Esophagus muscularis mucosa (tissue), 4 donors: ENCODE measurements around the gene ARRDC4. TPM values are rescaled to one million over a fixed set of nuclear protein-coding genes. Genes with fewer than 3 reads are reported as not detected.
A peak's percentile ranks its signal among the peaks of the same experiment; 100 is the strongest.

ENCODE experiments used
- DNase-seq: peaks from one replicate; pipeline ENCODE4 v3.0.0-alpha.2; 2017; ENCODE audit errors: extremely low spot score
- H3K27ac ChIP-seq, 4 donors: fragments of 200-600 bp; sonication (generic); replicated peaks in 1 of 4; 1 replicate in 3 of 4; 2 replicates in 1 of 4; pipeline ENCODE4 v1.5.1; 2016 to 2019; ENCODE audit warnings: mild to moderate bottlenecking in 1 of 4
- H3K27me3 ChIP-seq, 4 donors: fragments of 200-600 bp; sonication (generic); one replicate each; pipeline versions ENCODE4 v1.5.1 to v1.6.0; 2016 to 2019
- H3K36me3 ChIP-seq, 4 donors: fragments of 200-600 bp; sonication (generic); one replicate each; pipeline ENCODE4 v1.5.1; 2016 to 2019
- H3K4me1 ChIP-seq, 4 donors: fragments of 200-600 bp; sonication (generic); one replicate each; pipeline ENCODE4 v1.5.1; 2016 to 2019
- H3K4me3 ChIP-seq, 4 donors: fragments of 200-600 bp; sonication (generic); 1 replicate in 2 of 4; 2 replicates in 2 of 4; pipeline ENCODE4 v1.5.1; 2016 to 2019; ENCODE audit warnings: mild to moderate bottlenecking in 4 of 4, moderate library complexity in 1 of 4
- H3K9me3 ChIP-seq, 4 donors: fragments of 200-600 bp; sonication (generic); 1 replicate in 3 of 4; 2 replicates in 1 of 4; pipeline ENCODE4 v1.5.1; 2016 to 2019
- EP300 ChIP-seq: sonication (generic); formaldehyde crosslinking; IDR thresholded peaks from one replicate; pipeline ENCODE4 v1.6.1; 2017; ENCODE audit warnings: antibody characterized with exemption
- POLR2A ChIP-seq: fragments of 450-650 bp; IDR thresholded peaks from one replicate; pipeline ENCODE4 v1.6.1; 2017; ENCODE audit warnings: antibody characterized with exemption, moderate library complexity, mild to moderate bottlenecking, low read depth
- POLR2AphosphoS5 ChIP-seq, 2 donors: sonication (generic); formaldehyde crosslinking; IDR thresholded peaks; one replicate each; pipeline ENCODE4 v1.6.1; 2017; ENCODE audit warnings: antibody characterized with exemption in 2 of 2
- WGBS: methylation state at CpG from one replicate; pipeline ENCODE4 v1.1.5; 2018; 5-methylcytosine and 5-hydroxymethylcytosine counted together
- intact Hi-C: fragments of 100-400 bp; cut with DNase I; formaldehyde crosslinking; loops from one replicate; pipeline ENCODE4 v1.15.1; 2023
- total RNA-seq, 4 donors: library from RNA; depleted of rRNA; stranded (reverse); fragments of >200 nt; gene quantifications; one replicate each; pipeline versions ENCODE4 v1.1.0 to v1.2.1, GENCODE V29; 2016
- TF ChIP-seq, protein P1 (sequence below), 3 experiments: fragments of 200-600 bp in 2 of 3; fragments of 450-650 bp in 1 of 3; sonication (generic) in 2 of 3; IDR thresholded peaks; one replicate each; pipeline ENCODE4 v1.5.1; 2017 to 2019; ENCODE audit warnings: antibody characterized with exemption in 3 of 3, mild to moderate bottlenecking in 2 of 3, moderate library complexity in 1 of 3

The ARRDC4 gene
- total RNA-seq, 4 donors from 2014 or later, result 115 to 135 (median 128) TPM

GRCh38 chr15:97995881-97996603 lies 35.5 kb downstream of the ARRDC4 start:
- Histone ChIP-seq H3K36me3 (no peaks in the 10 kb centered on the region), H3K27ac (peak overlapping the region in 2 of 4 donors; percentile 18 to 51), H3K4me3 (no peak overlapping the region), H3K9me3 (no peaks in the 10 kb centered on the region), H3K27me3 (no peaks in the 10 kb centered on the region), H3K4me1 (peaks cover 6 to 27% (median 18%) of the 10 kb centered on the region in 4 donors)
- DNase-seq, result no peak
- no peak for TF ChIP-seq EP300
- TF ChIP-seq, protein P1, sequence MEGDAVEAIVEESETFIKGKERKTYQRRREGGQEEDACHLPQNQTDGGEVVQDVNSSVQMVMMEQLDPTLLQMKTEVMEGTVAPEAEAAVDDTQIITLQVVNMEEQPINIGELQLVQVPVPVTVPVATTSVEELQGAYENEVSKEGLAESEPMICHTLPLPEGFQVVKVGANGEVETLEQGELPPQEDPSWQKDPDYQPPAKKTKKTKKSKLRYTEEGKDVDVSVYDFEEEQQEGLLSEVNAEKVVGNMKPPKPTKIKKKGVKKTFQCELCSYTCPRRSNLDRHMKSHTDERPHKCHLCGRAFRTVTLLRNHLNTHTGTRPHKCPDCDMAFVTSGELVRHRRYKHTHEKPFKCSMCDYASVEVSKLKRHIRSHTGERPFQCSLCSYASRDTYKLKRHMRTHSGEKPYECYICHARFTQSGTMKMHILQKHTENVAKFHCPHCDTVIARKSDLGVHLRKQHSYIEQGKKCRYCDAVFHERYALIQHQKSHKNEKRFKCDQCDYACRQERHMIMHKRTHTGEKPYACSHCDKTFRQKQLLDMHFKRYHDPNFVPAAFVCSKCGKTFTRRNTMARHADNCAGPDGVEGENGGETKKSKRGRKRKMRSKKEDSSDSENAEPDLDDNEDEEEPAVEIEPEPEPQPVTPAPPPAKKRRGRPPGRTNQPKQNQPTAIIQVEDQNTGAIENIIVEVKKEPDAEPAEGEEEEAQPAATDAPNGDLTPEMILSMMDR (IDR thresholded peaks at IDR 0.05), result peak; percentile 27 to 46 (median 29)
- intact Hi-C loops, result no loop called here
- WGBS, result 39% methylated on average over 5 of the region's 5 CpGs

DNA sequence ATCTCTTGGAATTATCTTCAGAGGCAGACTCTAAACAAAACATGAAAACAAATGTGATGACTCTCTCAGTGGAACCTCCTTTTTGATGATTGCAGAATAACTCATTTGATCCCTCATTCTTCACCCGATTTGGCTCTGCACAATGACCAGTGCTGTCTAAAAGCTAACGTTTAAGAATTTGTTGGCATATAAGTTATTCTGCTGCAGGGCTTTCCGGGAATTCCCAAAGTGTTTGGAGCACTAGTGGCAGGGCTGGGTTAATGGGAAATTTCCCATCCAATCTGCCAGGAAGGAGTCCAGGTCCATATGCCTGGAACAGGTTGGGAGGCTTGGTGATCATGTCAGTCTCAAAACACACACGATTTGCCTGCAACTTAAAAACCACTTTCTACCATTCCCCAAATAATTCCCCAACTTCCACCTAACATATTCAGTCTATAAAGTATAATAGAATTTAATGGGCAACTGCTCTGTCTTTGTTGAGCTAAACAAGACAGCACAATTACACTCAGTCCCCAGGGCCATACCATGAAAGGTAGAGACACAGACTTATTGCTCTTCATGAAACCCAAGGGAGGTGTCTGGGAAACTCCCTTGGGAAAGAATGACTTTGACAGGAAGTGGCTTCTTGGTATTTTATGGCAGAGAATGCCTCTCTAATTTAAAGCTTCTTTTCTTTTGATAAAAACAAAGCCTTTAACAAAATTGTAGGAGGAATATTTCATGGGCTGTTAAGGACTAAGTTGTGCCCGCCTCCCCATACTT lies 38.0 kb downstream of the ARRDC4 start:
- intact Hi-C loops, result no loop called here
- Histone ChIP-seq H3K9me3 (no peaks in the 10 kb centered on the region), H3K36me3 (no peaks in the 10 kb centered on the region), H3K4me3 (no peak overlapping the region), H3K4me1 (peaks cover 1 to 30% (median 18%) of the 10 kb centered on the region in 4 donors), H3K27ac (peak overlapping the region in 1 of 4 donors; percentile 3), H3K27me3 (no peaks in the 10 kb centered on the region)
- DNase-seq, result no peak
- TF ChIP-seq POLR2AphosphoS5 (IDR thresholded peaks at IDR 0.05), result no peak
- TF ChIP-seq, protein P1 (IDR thresholded peaks at IDR 0.05), result no peak
- TF ChIP-seq POLR2A, result no peak
- peak; percentile 50 for TF ChIP-seq EP300
- 61% methylated on average over 5 of the region's 5 CpGs for WGBS

- TF ChIP-seq EP300, result no peak
- no peak for TF ChIP-seq POLR2AphosphoS5 (IDR thresholded peaks at IDR 0.05)
- TF ChIP-seq POLR2A, result no peak
- TF ChIP-seq, protein P1 (IDR thresholded peaks at IDR 0.05), result no peak
- 74% methylated on average over 11 of the region's 11 CpGs for WGBS
- DNase-seq, result no peak
- Histone ChIP-seq H3K27ac (peak overlapping the region in 1 of 4 donors; percentile 22), H3K9me3 (no peaks in the 10 kb centered on the region), H3K4me1 (peaks cover 0 to 38% (median 20%) of the 10 kb centered on the region in 4 donors), H3K4me3 (no peak overlapping the region), H3K27me3 (no peaks in the 10 kb centered on the region), H3K36me3 (no peaks in the 10 kb centered on the region)
- intact Hi-C loops, result no loop called here
Measured at GRCh38 chr15:98000249-98001203, 40.0 kb downstream of the ARRDC4 start.

DNA sequence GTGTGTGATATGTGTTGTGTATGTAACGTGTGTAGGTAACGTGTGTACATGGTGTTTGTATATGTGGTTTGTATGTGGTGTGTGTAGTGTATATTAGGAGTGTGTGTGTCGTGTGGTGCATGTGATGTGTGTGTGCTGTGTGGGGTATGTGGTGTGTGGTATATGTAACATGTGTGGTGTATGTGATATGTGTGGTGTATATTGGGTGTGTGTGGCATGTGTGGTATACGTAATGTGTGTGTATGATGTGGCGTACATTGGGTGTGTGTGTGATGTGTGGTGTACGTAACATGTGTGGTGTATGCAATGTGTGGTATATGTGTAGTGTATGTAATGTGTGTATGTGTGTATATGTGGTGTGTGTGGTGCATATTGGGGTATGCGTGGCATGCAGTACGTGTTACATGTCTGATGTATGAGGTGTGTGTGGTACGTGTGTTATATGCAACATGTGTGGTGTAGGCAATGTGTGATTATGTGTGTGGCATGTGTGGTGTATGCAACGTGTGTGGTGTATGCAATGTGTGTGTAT lies 41.2 kb downstream of the ARRDC4 start:
- H3K4me3 ChIP-seq, result no peak overlapping the region
- 90% methylated on average over 10 of the region's 10 CpGs for WGBS
- no peaks in the 10 kb centered on the region for H3K36me3 ChIP-seq
- DNase-seq, result no peak
- intact Hi-C loops, result no loop called here
- H3K27ac ChIP-seq, result no peak overlapping the region
- H3K27me3 ChIP-seq, result no peaks in the 10 kb centered on the region
- H3K4me1 ChIP-seq, result peaks cover 0 to 26% (median 14%) of the 10 kb centered on the region in 4 donors
- TF ChIP-seq, protein P1 (IDR thresholded peaks at IDR 0.05), result no peak
- peak in 1 of 2 donors; percentile 4 for TF ChIP-seq POLR2AphosphoS5 (IDR thresholded peaks at IDR 0.05)
- H3K9me3 ChIP-seq, result no peaks in the 10 kb centered on the region
